Fibroblast of skin of scalp (primary cell): Measurements from ENCODE around the gene NUPR2. TPM values are rescaled to one million over a fixed set of nuclear protein-coding genes. Genes with fewer than 3 reads are reported as not detected.
A peak's percentile ranks its signal among the peaks of the same experiment; 100 is the strongest.
"Not testable (repeated sequence)": the region's sequence is repeated elsewhere in the genome, so short reads cannot be mapped to it uniquely, and the experiment has no call there.

Source experiments
- DNase-seq: peaks from one replicate; pipeline ENCODE4 v3.0.0-alpha.2; 2013
- polyA plus RNA-seq, 2 experiments: library from polyadenylated mRNA; unstranded; fragments of 120-200 nt; gene quantifications; one replicate each; pipeline ENCODE4 v1.2.1, GENCODE V29; 2013; ENCODE audit not compliant: insufficient read length in 2 of 2

Gene NUPR2, protein sequence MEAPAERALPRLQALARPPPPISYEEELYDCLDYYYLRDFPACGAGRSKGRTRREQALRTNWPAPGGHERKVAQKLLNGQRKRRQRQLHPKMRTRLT
- polyA plus RNA-seq (2013, experiment 1 of 2; ENCODE audit: insufficient read length): not detected
- not detected for polyA plus RNA-seq (2013, experiment 2 of 2; ENCODE audit: insufficient read length)

DNA sequence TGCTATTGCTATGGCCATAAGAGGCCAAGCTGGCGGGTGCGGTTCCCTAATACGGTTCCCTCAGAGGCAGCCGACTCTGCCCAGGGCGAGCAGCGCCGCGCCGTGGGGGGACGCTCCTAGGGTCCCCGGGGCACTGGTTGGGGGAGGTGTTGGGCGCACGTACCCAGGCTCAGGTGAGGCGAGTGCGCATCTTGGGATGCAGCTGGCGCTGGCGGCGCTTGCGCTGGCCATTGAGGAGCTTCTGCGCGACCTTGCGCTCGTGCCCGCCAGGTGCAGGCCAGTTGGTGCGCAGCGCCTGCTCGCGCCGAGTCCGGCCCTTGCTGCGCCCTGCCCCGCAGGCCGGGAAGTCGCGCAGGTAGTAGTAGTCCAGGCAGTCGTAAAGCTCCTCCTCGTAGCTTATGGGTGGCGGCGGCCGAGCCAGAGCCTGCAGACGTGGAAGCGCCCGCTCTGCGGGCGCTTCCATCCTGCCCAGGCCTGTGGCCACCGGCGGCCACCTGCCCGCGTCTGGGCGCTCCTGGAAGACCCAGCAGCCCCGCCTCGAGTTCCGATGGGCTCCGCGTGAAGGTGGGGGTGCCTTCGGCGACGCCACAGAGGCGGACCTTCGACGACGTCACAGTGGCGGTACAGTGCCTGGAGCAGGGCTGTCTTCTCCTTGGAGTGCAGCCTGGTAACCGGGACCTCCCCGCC lies at the start of gene NUPR2:
NUPR2 (minus strand) TSS at position 566 of the 687 bp plus-strand sequence; CDS start at position 463, 103 bp downstream.
- no peak for DNase-seq

DNA sequence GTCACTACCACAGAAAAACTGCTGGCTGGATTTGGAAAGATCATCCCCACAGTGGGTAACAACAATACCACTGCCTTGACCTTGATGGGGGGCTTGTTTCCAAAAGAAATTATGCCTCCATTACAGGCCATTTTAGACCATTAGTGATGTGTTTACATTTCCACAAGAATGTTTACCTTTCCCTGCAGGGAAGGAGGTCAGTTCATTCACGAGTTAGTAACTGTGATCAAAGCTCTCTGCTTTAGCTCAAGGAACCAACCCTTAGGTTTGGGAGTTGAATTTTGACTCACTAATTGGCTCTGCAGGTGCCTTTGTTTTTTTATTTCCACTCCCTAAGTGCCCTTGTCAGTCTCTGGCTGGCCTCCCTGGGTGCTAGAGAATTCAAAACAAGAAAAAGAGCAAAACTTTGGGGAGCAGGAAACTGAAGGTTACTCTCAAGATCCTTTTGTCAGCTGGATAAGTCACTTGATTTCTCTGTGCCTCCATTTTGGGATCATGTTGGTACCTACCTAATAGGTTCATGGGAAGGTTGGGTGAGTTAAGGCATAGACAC lies 41.1 kb upstream of the NUPR2 start:
- no peak for DNase-seq

DNA sequence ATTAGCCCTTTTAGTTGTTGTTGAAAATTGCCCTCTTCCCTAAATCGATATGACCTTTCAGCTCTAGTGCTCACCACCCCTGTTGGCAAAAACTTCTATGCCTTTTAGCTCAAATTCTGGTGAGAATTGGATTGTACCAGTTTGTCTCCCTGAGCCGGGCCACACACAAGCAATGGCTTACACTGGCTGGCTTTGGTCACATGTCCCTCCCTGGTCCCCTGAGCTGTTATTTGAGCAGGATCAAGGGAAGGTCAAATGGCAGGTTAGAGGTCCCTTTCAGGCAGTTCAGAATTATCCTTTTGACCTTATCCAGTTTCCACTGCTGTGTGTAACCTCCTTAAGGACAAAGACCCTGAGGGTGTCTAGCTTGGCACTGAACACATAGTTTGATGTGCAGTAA lies 14.8 kb upstream of the NUPR2 start:
- DNase-seq: not testable (repeated sequence)

DNA sequence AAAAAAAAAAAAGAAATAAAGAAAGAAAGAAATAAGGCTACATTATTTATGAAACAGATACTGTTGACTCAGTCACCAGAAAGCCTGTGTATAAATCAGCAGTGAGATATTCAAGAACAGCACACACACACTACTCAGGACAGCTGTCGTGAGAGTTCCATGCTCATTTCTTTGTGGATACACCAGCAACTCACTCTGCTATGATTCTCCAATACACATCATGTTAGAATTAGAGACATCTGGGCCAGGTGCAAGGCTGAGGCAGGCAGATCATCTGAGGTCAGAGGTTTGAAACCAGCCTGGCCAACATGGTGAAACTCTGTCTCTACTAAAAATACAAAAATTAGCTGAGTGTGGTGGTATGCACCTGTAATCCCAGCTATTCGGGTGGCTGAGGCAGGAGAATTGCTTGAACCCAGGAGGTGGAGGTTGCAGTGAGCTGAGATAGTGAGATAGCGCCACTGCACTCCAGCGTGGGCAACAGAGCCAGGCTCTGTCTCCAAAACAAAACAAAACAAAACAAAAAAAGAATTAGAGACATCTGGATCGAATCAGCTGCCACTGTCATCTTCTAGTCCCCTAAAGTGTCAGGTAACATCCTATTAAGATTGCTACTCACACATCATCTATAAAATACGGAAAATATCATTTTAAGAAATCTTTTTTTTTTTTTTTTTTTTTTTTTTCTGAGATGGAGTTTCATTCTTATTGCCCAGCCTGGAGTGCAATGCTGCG lies 11.2 kb upstream of the NUPR2 start:
- no peak for DNase-seq

DNA sequence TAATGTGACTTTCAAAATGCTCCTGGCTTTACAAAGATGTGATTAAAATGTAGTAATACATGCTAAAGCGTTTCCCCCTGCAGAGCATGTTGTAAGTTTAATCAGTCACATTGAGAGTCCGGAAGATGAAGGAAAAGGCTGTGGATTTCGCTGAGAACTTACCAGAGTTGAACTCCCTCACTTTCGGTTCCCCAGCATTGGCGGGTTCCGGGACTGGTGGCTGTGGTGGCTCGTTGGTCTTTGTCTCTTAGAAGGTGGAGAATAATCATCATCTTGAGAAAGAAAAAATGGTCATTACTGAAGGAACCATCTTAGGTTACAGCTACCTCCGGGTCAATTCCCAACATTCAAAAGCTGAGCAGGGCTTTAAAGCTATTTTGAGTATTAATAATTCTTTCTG lies 9.6 kb upstream of the NUPR2 start:
- DNase-seq: no peak

DNA sequence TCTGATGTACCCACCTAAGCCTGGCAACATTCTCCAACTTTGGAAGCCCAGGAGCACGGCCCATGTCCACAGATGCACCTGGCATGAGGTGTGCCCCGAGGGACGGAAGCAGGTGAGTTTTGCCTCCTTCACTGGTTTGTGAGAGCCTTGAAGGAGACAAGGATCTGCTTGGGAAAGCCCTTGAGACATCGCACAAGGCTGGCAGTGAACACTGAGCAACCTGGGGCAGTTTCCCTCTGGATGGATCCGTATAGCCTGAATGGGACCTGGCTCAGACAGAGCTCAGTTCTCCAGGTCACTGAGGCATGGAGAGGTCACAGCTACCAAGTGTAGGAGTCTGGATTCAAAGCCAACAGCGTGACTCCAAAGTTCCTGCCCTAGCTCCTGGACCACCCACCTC lies 8.8 kb upstream of the NUPR2 start:
- DNase-seq: no peak

DNA sequence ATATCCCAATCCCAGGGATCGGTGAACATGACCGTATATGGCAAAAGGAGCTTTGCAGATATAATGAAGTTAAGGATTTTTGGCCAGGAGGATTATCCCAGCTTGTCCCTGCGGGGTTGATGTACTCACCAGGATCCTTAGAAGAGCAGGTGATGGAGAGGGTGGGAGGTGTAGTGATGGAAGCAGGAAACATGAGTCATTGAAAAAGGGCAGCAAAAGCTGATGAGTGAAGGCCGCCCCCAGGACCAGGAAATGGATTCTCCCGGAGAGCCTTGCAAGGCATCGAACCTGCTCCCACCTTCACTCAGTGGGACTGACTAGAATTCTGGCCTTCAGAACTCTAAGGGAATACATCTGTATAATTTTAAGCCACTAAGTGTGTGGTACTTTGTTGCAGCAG lies 5.2 kb upstream of the NUPR2 start:
- DNase-seq: no peak

DNA sequence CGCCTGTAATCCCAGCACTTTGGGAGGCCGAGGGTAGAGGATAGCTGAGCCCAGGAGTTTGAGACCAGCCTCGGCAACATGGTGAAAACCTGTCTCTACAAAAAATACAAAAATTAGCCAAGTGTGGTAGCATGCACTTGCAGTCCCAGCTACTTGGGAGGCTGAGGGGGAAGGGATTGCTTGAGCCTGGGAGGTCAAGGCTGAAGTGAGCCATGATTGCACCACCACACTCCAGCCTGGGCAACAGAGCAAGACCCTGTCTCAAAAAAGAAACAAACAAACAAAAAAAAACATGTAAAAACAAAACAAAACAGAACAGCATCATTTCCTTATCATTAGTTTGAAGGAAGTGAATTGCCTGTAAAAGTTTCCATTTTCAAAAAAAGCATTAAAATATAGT lies 4.0 kb downstream of the NUPR2 start:
- DNase-seq: not testable (repeated sequence)

DNA sequence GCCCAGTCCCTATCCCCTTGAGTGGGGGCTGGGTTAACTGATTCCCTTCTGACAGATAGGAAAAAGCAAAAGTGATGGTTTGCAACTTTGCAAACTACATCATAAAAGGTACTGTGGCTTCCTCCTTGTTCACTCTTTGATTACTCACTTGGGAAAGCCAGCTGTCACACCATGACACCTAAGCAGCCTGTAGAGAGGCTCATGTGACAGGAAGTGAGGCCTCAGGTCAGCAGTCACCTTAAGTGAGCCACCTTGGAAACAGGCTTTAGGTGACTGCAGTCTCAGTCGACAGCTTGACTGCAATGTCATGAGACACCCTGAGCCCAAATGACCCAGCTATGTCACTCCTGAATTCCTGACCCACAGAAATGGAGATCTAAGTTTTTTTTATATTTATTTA lies 5.6 kb downstream of the NUPR2 start:
- DNase-seq: no peak

DNA sequence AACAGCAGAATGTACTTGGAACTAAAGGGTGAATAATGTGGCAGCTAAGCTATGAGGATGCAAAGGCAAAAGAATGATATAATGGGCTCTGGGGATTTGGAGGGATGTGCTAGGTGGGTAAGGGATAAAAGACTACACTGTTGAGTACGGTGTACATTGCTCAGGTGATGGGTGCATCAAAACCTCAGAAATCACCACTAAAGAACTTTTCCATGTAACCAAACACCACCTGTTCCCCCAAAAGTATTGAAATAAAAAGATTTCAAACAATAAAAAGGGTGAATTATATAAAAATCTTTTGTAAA lies 8.3 kb downstream of the NUPR2 start:
- no peak for DNase-seq

DNA sequence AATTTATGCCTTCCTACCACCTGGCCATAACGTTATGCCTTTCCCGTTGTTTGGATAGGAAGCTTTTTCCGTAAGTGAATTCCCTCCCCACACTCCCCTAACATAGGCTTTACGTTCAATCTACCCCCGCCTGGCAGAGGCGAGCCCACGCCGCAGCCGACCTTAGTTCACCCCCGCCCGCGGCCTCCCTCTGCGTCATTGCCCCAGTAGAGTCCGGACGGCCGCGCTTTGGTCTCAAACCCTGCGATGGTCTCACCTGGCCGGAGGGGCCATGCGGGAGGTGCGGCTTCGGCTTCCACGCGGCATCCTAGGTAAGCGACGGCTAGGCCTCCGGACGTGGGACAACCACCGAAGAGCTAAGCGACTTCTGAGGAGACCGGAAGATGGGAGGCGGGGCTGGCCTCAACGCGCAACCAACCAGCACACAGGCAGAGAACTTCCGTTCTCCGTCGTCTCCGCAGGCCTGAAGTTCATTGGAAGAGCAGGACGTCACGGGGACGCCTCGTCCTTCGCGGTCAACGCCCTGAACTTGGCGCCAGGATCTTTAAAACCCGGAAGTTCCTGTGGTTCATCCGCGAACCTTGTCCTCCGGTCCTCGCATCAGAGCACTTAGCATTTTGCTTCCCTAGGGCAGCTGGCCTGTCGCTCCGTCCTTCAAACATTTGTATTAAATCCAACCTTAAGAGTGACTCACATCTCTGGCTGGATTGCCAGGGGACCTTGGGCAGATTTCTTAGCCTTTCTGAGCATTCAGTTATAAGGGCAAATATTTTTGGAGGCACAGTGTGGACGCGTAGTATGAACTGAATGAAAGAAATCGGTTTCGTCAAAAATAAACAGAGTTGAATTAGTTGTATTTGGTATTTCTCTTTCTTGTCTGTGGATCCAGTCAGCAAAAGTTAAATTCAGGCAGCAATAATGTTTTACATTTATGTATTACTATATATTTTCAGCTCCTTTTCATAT lies 9.8 kb downstream of the NUPR2 start, which contains the start of gene CHCHD2:
CHCHD2 (minus strand) TSS at position 369 of the 966 bp plus-strand sequence; CDS start at position 306, 63 bp downstream.
- peak; percentile 99 for DNase-seq

DNA sequence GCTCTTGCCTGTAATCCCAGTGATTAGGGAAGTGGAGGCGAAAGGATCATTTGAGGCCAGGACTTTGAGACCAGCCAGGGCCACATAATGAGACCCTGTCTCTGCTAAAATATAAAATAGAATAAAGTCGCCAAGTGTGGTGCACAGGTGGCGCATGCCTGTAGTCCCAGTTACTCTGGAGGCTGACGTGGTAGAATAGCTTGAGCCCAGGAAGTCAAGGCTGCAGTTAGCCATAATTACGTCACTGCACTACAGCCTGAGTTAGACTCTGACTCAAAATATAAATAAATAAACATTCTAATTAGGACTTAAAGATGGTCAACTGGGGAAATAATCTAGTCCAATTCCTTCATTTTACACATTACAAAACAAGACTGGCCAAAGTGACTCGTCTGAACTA lies 10.7 kb downstream of the NUPR2 start:
- peak; percentile 62 for DNase-seq

DNA sequence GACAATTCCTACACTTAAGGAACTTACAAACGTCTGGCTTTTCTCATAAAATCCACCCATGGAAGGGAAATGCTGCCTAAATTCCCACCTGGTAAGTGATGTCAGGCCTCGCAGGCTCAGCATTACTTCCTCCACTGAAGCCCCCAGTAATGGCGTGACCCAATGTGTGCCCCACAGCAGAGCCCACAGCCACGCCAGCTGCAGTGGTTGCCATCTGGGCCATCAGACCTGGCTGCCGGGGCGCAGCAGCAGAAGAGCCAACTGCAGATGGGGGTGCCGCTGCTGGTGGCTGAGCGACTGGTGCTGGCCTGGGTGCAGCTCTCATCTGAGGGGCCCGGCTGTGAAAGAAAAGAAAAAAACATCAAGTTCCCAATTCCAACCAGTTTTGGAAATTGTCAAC lies 12.1 kb downstream of the NUPR2 start:
- not testable (repeated sequence) for DNase-seq

DNA sequence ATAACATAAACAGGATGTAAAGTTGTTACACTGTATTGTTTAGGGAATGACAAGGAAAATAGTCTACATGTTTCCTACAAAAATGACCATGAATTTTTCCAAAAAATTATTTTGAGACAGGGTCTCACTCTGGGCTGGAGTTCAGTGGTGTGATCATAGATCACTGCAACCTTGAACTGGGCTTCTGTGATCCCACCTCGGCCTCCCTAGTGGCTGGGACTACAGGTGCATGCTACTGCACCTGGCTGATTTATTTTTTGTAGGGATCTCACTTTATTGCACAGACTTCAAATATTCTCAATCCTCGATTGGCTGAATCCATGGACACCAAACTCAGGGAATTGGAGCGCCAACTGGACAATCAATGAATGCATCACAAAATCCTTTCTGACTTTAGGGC lies 16.6 kb downstream of the NUPR2 start:
- DNase-seq: no peak

DNA sequence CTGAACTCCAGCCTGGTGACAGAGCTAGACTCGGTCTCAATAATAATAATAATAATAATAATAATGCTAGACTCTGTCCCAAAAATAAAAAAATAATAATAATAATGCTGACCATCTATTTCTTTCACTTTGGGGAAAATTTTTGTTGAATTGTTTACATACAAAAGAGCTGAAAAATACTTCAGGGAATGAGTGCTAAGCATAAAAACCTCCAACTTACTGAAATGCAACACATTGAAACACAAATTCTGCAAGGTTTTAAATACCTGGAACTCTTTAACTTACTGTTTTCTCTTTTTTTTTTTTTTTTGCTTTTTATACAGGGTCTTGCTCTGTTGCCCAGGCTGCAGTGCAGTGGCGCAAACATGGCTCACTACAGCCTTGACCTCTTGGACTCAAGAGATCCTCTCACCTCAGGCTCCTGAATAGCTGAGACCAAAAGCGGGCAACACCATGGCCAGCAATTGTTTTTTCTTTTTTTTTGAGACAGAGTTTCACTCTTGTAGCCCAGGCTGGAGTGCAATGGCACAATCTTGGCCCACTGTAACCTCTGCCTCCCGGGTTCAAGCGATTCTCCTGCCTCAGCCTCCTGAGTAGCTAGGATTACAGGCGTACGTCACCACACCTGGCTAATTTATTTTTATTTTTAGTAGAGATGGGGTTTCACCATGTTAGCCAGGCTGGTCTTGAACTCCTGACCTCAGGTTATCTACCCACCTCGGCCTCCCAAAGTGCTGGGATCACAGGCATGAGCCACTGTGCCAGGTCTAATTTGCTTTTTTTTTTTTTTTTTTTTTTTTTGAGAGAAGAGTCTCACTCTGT lies 17.8 kb downstream of the NUPR2 start:
- not testable (repeated sequence) for DNase-seq

DNA sequence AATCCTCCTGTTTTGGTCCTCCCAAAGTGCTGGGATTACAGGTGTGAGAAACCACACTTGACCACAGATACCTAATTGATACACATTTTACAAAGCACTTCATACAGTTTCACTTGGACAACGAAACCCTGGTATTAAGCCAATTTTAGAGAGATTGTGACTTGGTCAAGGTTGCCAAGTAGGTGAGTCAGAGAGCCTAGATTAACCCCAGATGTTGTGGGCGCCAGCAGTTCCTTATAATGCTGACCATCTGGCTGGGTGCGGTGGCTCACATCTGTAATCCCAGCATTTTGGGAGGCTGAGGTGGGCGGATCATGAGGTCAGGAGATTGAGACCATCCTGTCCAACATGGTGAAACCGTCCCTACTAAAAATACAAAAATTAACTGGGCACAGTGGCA lies 18.5 kb downstream of the NUPR2 start:
- peak; percentile 78 for DNase-seq

DNA sequence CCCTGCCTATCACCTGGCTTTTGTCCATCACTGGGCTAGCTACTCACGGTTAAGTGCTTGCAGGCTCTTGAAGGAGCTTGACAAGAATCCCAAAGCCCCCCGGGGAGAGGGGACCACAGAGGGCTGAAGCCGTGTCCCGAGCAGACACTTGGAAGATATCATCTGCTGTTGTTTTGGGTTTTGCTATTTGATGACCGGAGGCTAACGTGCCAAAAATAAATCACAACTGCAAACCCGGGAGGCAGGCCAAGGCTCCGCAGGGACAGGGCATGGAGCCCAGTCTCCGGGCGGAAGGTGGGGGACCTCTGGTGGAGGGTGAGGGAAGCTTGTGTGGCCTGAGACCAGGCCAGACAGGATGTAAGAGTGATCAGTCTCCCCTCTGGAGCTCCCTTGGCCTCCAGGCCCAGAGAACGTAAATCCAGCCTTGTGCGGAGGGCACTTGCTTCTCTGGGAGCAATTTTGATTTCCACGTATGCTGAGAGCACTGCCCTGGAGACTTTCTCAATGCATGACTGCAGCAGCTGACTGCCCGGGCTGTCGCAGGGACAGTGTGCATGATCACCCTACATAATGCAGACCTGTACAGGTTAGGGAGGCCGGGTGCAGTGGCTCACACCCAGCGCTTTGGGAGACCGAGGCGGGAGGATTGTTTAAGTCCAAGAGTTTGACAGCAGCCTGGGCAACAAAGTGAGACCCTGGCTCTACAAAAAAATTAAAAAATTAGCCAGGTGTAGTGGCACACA lies 23.3 kb downstream of the NUPR2 start, which contains the start of gene PHKG1:
PHKG1 (minus strand) TSS at position 164 of the 743 bp plus-strand sequence. CDS start 4,011 bp downstream, outside the sequence.
- DNase-seq: peak; percentile 83

DNA sequence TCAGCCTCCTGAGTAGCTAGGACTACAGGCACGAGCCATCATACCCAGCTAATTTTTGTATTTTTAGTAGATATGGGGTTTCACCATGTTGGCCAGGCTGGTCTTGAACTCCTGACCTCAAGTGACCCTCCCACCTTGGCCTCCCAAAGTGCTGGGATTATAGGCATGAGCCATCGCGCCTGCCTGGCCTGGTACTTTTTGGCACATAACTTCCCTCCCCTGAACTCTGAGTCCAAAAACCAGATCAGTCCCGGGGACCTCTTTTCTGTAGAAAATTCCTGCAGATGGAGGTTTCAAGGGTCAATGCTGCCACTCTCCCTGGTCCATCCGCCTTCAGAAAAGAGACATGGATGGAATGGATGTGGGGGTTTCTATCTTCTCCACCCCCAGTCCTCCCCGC lies 23.8 kb downstream of the NUPR2 start:
- DNase-seq: not testable (repeated sequence)

DNA sequence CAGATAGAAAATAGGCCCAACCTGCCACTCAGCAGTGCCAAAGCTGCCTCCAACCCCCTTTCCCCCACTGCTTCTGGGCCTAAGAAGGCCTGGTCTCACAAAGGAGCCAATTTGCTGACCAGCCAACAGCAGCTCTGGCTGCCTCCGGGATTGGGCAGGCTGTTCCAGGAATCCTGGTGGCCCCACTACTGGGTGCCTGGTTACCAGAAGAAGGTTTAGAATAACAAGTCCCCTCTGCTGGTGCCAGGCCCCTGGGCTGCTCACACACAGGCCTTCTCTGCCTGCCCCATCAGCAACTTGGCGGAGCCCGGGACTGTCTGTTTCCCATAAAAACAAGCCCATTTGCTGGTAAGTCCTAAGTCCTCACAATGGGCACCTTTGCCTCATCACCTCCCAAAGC lies 24.6 kb downstream of the NUPR2 start:
- DNase-seq: no peak

DNA sequence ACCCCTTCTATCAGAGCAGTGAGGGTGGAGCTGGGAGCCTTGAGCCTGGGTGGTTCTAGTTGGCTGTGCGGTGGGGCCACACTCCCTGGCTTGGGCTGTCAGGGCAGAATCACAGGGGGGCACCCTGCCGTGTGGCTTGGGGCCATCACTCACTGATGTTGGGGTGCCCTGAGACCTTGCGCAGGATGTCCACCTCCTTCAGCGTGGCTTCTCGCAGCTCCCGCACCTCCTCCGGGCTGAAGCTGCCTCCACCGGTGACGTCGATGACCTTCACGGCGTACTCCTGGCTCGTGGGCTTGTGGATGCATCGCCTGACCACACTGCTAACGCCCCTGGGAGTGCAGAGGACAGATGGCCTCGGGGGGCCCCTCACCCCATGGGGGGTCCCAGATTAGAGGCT lies 28.8 kb downstream of the NUPR2 start:
- DNase-seq: no peak

DNA sequence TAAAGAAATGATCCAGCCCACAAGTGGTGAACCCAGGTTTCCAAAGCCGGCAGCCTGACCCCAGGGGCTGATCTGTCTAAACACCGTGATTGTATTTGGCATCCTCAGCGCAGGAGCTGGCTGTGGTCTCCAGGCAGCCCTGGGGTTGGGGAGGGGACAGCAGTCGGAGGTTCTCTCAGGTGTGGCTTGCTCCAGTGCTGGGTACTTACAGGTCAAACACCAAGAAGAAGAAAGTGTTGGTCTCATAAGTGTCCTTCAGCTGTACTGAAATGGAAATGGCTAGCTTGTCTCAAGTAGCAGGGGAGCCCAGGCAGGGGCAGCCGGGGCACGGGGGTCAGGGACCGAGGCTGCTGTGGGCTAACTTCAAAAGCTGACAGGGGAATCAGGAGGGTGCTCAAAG lies 29.5 kb downstream of the NUPR2 start:
- no peak for DNase-seq
